Sigmoid colon (tissue), 7 donors: ENCODE results near the gene DCC. TPM values are rescaled to one million over a fixed set of nuclear protein-coding genes. Genes with fewer than 3 reads are reported as not detected.

Experiments used
- DNase-seq: peaks from one replicate; pipeline ENCODE4 v3.0.0-alpha.2; 2019
- H3K27ac ChIP-seq, 4 donors: fragments of 200-600 bp; sonication (generic); one replicate each; pipeline ENCODE4 v1.5.1; 2016 to 2019; ENCODE audit warnings: mild to moderate bottlenecking in 1 of 4
- H3K27me3 ChIP-seq, 3 donors: fragments of 200-600 bp; sonication (generic); one replicate each; pipeline ENCODE4 v1.5.1; 2019; ENCODE audit warnings: mild to moderate bottlenecking in 1 of 3
- H3K36me3 ChIP-seq, 4 donors: fragments of 200-600 bp; sonication (generic); one replicate each; pipeline ENCODE4 v1.5.1; 2016 to 2019
- H3K4me1 ChIP-seq, 4 donors: fragments of 200-600 bp; sonication (generic); one replicate each; pipeline ENCODE4 v1.5.1; 2017 to 2019
- H3K4me3 ChIP-seq, 4 donors: fragments of 200-600 bp; sonication (generic); one replicate each; pipeline ENCODE4 v1.5.1; 2017 to 2019; ENCODE audit warnings: mild to moderate bottlenecking in 2 of 4, moderate library complexity in 1 of 4
- H3K9me3 ChIP-seq, 4 donors: fragments of 200-600 bp in 3 of 4; sonication (generic) in 3 of 4; one replicate each; pipeline versions ENCODE4 v1.5.1 to v1.6.1; 2013 to 2019
- EP300 ChIP-seq, 4 donors: sonication (generic); formaldehyde crosslinking; IDR thresholded peaks; one replicate each; pipeline ENCODE4 v1.6.1; 2017; ENCODE audit warnings: antibody characterized with exemption in 4 of 4
- POLR2A ChIP-seq, 2 donors: fragments of 450-650 bp; IDR thresholded peaks; one replicate each; pipeline ENCODE4 v1.6.1; 2016; ENCODE audit warnings: antibody characterized with exemption in 2 of 2, mild to moderate bottlenecking in 2 of 2, moderate library complexity in 2 of 2
- POLR2AphosphoS5 ChIP-seq, 4 donors: sonication (generic); formaldehyde crosslinking; IDR thresholded peaks; one replicate each; pipeline ENCODE4 v1.6.1; 2017; ENCODE audit warnings: antibody characterized with exemption in 4 of 4
- WGBS, 2 donors: extraction: QIAGEN DNeasy Blood & Tissue Kit; methylation state at CpG; one replicate each; pipeline ENCODE4 v1.1.7; 2013; 5-methylcytosine and 5-hydroxymethylcytosine counted together
- intact Hi-C: fragments of 100-400 bp; cut with DNase I; formaldehyde crosslinking; loops from one replicate; pipeline ENCODE4 v1.15.1; 2023
- polyA plus RNA-seq, 3 donors: library from polyadenylated mRNA; stranded (reverse); fragments of 200-250 nt; gene quantifications; one replicate each; pipeline ENCODE4 v1.2.3, GENCODE V29; 2013
- total RNA-seq, 4 donors: library from RNA; depleted of rRNA; stranded (reverse); fragments of >200 nt; gene quantifications; one replicate each; pipeline ENCODE4 v1.1.0, GENCODE V29; 2016
- TF ChIP-seq, protein P1 (sequence below), 4 experiments: fragments of 450-650 bp in 3 of 4; fragments of 200-600 bp in 1 of 4; IDR thresholded peaks; one replicate each; pipeline ENCODE4 v1.5.1; 2016 to 2019; ENCODE audit warnings: antibody characterized with exemption in 4 of 4, mild to moderate bottlenecking in 3 of 4, moderate library complexity in 2 of 4
- donor health status: healthy with polysubstance abuse.
- donor health status: Bipolar disorder and iron deficiency.
- donor health status: healthy.

DCC gene
- total and polyA plus RNA-seq, 7 donors = 0.04 to 0.83 (median 0.36) TPM; not detected in 2

DNA sequence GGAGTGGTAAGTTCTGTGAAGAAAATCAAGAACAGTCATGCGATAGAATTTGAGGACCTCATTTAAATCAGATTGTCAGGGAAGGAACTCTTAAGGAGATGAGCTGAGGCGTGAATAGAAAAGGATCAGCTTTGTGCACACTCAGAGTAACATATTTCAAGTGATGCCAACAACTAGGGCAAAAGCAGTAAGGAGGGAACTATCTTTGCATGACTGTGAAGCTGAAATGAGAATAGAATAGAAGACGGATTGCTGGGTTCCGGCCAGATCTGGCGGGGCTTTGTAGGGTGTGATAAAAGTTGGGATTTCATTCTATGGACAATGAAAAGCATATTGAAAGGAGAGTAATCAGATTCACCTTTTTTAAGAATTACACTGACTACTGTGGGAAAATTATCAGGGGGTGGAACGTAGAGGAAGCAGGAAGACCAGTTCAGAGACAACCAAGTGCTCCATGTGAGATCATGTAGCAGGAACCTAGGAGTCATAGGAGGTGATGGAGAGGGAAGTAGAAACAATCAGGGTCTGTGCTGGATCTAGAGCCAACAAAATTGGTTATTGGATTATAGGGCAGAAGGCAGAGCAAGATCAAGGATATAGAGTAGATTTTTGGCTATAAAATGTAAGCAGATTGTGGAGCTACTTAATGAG, 884.3 kb downstream of the DCC start:
- 82 to 83% methylated on average over 6 of the region's 6 CpGs for WGBS, 2 donors
- no peak for DNase-seq
- Histone ChIP-seq H3K27ac (no peak overlapping the region), H3K4me1 (no peaks in the 10 kb centered on the region), H3K27me3 (no peaks in the 10 kb centered on the region), H3K36me3 (no peaks in the 10 kb centered on the region), H3K4me3 (no peak overlapping the region), H3K9me3 (no peaks in the 10 kb centered on the region)
- TF ChIP-seq POLR2A (IDR thresholded peaks at IDR 0.05) (no peak), POLR2AphosphoS5 (IDR thresholded peaks at IDR 0.05) (no peak), EP300 (IDR thresholded peaks at IDR 0.05) (no peak)
- TF ChIP-seq, protein P1, sequence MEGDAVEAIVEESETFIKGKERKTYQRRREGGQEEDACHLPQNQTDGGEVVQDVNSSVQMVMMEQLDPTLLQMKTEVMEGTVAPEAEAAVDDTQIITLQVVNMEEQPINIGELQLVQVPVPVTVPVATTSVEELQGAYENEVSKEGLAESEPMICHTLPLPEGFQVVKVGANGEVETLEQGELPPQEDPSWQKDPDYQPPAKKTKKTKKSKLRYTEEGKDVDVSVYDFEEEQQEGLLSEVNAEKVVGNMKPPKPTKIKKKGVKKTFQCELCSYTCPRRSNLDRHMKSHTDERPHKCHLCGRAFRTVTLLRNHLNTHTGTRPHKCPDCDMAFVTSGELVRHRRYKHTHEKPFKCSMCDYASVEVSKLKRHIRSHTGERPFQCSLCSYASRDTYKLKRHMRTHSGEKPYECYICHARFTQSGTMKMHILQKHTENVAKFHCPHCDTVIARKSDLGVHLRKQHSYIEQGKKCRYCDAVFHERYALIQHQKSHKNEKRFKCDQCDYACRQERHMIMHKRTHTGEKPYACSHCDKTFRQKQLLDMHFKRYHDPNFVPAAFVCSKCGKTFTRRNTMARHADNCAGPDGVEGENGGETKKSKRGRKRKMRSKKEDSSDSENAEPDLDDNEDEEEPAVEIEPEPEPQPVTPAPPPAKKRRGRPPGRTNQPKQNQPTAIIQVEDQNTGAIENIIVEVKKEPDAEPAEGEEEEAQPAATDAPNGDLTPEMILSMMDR (IDR thresholded peaks at IDR 0.05) = no peak
- intact Hi-C loops = no loop called here

DNA sequence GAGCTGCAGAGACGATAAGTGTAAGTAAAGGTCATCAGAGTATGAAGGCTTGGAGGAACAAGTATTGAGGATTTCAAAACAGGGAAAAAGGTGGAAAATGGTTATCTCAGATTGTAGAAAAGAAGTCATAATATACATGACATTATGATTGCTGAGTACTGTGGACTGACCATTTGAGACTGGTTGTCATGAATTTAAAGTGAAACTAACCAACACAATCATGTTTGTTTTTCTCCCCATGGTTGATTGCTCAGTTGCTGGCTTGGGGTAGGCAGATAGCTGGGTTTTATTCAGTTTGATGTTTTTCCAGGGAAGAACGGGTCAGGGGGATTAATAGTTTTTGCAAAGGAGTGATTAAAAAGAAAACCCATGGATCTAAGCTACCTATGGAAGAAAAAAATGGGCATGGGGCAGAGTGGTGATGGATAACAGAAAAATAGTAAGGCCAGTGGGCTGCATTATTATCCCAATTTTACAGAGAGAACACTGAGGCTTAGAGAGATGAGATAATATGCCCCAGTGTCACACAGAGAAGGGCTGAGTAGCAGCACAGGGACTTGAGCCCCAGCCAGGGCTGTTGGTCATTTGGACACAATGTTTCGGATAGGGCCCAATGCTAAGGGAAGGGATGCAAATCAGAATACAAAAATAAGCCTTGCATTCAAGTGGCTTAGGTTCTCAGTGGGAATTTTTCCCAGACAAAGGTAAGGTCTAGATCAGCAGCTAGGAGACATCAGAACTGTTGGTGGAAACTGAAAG, 885.7 kb downstream of the DCC start:
- H3K27ac ChIP-seq = no peak overlapping the region
- intact Hi-C loops = no loop called here
- H3K9me3 ChIP-seq = no peaks in the 10 kb centered on the region
- WGBS, 2 donors = 75 to 79% methylated on average over 3 of the region's 3 CpGs
- no peaks in the 10 kb centered on the region for H3K36me3 ChIP-seq
- no peaks in the 10 kb centered on the region for H3K4me1 ChIP-seq
- TF ChIP-seq POLR2A (IDR thresholded peaks at IDR 0.05) (no peak), EP300 (IDR thresholded peaks at IDR 0.05) (no peak)
- DNase-seq = no peak
- H3K4me3 ChIP-seq = no peak overlapping the region
- H3K27me3 ChIP-seq = no peaks in the 10 kb centered on the region

DNA sequence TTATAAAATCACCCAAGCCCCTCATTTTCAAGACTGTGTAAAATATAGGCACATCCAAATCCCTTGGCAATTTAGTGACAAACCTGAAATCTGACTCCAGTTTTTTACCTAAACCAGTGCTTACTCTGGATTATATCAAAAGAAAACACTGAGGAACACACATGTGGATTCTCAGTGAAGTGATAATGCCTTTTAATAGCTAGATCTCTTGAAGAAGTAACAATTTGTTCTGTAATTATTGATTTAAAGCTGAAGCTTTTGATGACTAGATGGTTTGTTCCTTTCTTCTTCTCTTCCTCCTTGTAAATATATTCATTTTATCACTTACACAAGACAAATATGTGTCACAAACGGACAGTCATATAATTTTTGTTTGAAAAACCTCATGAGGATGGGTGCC, 894.6 kb downstream of the DCC start:
- intact Hi-C loops = no loop called here
- no peaks in the 10 kb centered on the region for H3K4me1 ChIP-seq
- H3K27me3 ChIP-seq = no peaks in the 10 kb centered on the region
- H3K36me3 ChIP-seq = no peaks in the 10 kb centered on the region
- no peak overlapping the region for H3K4me3 ChIP-seq
- TF ChIP-seq, protein P1 (IDR thresholded peaks at IDR 0.05) = no peak
- no peak for TF ChIP-seq EP300 (IDR thresholded peaks at IDR 0.05)
- no peak for TF ChIP-seq POLR2AphosphoS5 (IDR thresholded peaks at IDR 0.05)
- no peak for TF ChIP-seq POLR2A (IDR thresholded peaks at IDR 0.05)
- no peak for DNase-seq
- no peak overlapping the region for H3K27ac ChIP-seq
- no peaks in the 10 kb centered on the region for H3K9me3 ChIP-seq
- WGBS, 2 donors = 54 to 59% methylated on average over 1 of the region's 1 CpG

DNA sequence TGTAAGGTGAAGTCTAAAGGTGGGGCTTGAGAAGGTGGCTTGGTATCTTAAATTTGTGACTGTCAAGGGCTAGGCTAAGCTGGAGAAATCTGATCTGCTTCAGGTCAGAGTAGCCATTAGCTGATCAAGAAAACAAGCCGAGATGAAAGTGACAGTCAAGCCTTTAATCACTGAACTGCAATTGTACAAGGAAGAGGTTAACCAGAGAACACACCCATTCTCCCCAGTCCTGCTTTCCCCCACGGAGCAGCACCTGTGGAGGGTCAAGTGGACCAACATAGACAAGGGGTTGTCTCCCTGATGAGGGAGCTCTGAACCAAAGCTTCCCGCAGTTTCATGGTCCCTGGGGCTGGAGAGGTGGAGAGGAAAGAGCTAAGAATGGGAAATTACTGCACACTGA, 901.2 kb downstream of the DCC start:
- Histone ChIP-seq H3K4me3 (no peak overlapping the region), H3K27me3 (no peaks in the 10 kb centered on the region), H3K36me3 (no peaks in the 10 kb centered on the region), H3K27ac (no peak overlapping the region), H3K4me1 (no peaks in the 10 kb centered on the region), H3K9me3 (no peaks in the 10 kb centered on the region)
- intact Hi-C loops = no loop called here
- WGBS, 2 donors = 47 to 66% methylated on average over 3 of the region's 3 CpGs
- no peak for DNase-seq
- TF ChIP-seq POLR2A (IDR thresholded peaks at IDR 0.05) = no peak
- TF ChIP-seq, protein P1 (IDR thresholded peaks at IDR 0.05) = no peak
- TF ChIP-seq EP300 (IDR thresholded peaks at IDR 0.05) = no peak
- TF ChIP-seq POLR2AphosphoS5 (IDR thresholded peaks at IDR 0.05) = no peak

DNA sequence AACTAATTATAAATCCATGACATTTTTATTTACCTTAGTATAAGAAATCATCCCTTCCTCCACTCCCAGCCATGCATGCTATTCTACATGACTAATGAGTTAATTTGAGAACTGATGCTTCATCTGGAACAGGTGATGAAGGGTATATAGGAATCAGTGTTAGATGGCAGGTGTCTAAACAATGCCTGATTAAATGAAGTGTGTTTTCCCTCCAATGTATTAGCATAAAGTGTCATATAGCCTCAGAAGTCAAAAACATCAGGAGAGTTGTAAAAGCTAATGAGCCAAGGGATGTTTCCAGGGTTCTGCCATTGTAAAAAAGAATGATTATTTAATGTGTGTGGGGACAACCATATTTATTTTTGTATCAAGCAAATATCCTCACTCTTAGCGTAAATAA, 913.8 kb downstream of the DCC start:
- intact Hi-C loops = no loop called here
- DNase-seq = no peak
- Histone ChIP-seq H3K36me3 (no peaks in the 10 kb centered on the region), H3K27ac (no peak overlapping the region), H3K27me3 (no peaks in the 10 kb centered on the region), H3K4me1 (no peaks in the 10 kb centered on the region), H3K4me3 (no peak overlapping the region), H3K9me3 (no peaks in the 10 kb centered on the region)
- WGBS, 2 donors = 66 to 74% methylated on average over 1 of the region's 1 CpG
- TF ChIP-seq POLR2AphosphoS5 (IDR thresholded peaks at IDR 0.05) = no peak
